Measurements from ENCODE around the gene SREBF2. TPM values are rescaled to one million over a fixed set of nuclear protein-coding genes. Genes with fewer than 3 reads are reported as not detected.
A peak's percentile ranks its signal among the peaks of the same experiment; 100 is the strongest.

SREBF2 gene
- total RNA-seq, 1 experiment from 2014 or later: 40.0 TPM

GRCh38 chr22:41913040-41913719 lies 80.3 kb downstream of the SREBF2 start:
- Histone ChIP-seq H3K27ac (ENCODE audit: low read length) (no peak overlapping the region), H3K4me2 (ENCODE audit: low read length) (no peak overlapping the region), H3F3A (ENCODE audit: low read length, unreplicated experiment) (no peaks in the 10 kb centered on the region), H2AFZ (ENCODE audit: low read length) (no peak overlapping the region), H3K4me1 (ENCODE audit: insufficient read depth, low read length) (peaks cover 4% of the 10 kb centered on the region), H3K36me3 (ENCODE audit: low read depth, low read length) (no peaks in the 10 kb centered on the region), H3K9me3 (ENCODE audit: low read length) (no peaks in the 10 kb centered on the region), H3K9ac (ENCODE audit: low read length) (no peak overlapping the region), H3K4me3 (ENCODE audit: low read length) (no peak overlapping the region), H3K79me2 (ENCODE audit: low read length) (no peaks in the 10 kb centered on the region), H4K20me1 (ENCODE audit: low read length) (no peaks in the 10 kb centered on the region), H3K9me2 (replicated peaks; ENCODE audit: low read length) (no peaks in the 10 kb centered on the region), H3K27me3 (ENCODE audit: low read length) (0 out of 2 replicates have a peak, but pooled peaks cover 6% of the 10 kb centered on the region)
- CTCF ChIA-PET: no interaction called here
- intact Hi-C loops (cut with micrococcal nuclease): no loop called here
- DNase-seq (no peak), ATAC-seq (no peak)
- no TSS peak for BruUV-seq (replicated peaks)
- POLR2A ChIA-PET (ENCODE audit: unreplicated experiment): no interaction called here
- no peak for TF ChIP-seq EZH2 (IDR thresholded peaks at IDR 0.05; ENCODE audit: low read length, unreplicated experiment)
- TF ChIP-seq, protein P1, sequence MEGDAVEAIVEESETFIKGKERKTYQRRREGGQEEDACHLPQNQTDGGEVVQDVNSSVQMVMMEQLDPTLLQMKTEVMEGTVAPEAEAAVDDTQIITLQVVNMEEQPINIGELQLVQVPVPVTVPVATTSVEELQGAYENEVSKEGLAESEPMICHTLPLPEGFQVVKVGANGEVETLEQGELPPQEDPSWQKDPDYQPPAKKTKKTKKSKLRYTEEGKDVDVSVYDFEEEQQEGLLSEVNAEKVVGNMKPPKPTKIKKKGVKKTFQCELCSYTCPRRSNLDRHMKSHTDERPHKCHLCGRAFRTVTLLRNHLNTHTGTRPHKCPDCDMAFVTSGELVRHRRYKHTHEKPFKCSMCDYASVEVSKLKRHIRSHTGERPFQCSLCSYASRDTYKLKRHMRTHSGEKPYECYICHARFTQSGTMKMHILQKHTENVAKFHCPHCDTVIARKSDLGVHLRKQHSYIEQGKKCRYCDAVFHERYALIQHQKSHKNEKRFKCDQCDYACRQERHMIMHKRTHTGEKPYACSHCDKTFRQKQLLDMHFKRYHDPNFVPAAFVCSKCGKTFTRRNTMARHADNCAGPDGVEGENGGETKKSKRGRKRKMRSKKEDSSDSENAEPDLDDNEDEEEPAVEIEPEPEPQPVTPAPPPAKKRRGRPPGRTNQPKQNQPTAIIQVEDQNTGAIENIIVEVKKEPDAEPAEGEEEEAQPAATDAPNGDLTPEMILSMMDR (conservative IDR thresholded peaks at IDR 0.05; ENCODE audit: low read depth, low read length): no peak
- no peak for TF ChIP-seq EZH2phosphoT487 (IDR thresholded peaks at IDR 0.05; ENCODE audit: borderline replicate concordance, low read length)

DNA sequence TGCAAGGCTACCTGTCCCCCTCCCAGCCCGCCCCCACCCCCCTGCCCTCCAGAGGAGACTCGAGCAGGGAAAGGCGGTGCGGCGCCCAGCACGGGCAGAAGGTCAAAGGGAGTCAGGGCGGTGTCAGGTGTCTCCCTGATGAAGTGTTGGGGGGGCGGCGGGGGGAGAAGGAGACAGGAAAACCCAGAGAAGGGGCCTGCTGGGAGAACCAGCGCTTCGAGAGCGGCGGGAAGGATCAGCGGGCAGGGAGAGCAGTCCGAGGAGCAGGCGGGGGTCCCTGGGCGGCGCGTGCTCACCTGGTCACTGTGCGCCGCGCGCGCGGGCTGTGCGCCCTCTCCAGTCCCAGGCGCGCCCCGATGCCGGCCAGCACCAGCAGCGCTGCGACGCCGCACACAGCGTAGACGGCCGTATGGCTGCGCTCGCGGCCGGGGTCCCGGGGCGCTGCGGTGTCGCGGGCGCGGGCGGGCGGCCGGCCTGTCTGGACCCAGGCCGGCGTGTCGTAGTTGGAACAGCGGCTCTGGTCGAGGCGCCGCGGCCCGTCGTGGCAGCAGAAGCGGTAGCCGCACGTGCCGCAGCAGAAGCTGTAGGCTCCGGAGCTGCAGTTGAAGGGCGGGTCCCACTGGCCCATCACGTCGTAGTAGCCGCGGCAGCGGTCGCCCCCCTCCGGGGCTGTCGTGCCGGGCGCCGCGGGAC lies 81.1 kb downstream of the SREBF2 start:
- H3K27me3 ChIP-seq (ENCODE audit: low read length): 0 out of 2 replicates have a peak, but pooled peaks cover 6% of the 10 kb centered on the region
- DNase-seq: no peak
- H3K9me3 ChIP-seq (ENCODE audit: low read length): no peaks in the 10 kb centered on the region
- no peak for ATAC-seq
- BruUV-seq (replicated peaks): no TSS peak
- H3K4me2 ChIP-seq (ENCODE audit: low read length): no peak overlapping the region
- no peak overlapping the region for H3K27ac ChIP-seq (ENCODE audit: low read length)
- H3K79me2 ChIP-seq (ENCODE audit: low read length): no peaks in the 10 kb centered on the region
- H2AFZ ChIP-seq (ENCODE audit: low read length): no peak overlapping the region
- no peaks in the 10 kb centered on the region for H4K20me1 ChIP-seq (ENCODE audit: low read length)
- TF ChIP-seq EZH2 (IDR thresholded peaks at IDR 0.05; ENCODE audit: low read length, unreplicated experiment) (no peak), EZH2phosphoT487 (IDR thresholded peaks at IDR 0.05; ENCODE audit: borderline replicate concordance, low read length) (no peak)
- TF ChIP-seq, protein P1 (conservative IDR thresholded peaks at IDR 0.05; ENCODE audit: low read depth, low read length): no peak
- no peak overlapping the region for H3K9ac ChIP-seq (ENCODE audit: low read length)
- H3F3A ChIP-seq (ENCODE audit: low read length, unreplicated experiment): no peaks in the 10 kb centered on the region
- CTCF ChIA-PET: no interaction called here
- no peak overlapping the region for H3K4me3 ChIP-seq (ENCODE audit: low read length)
- peaks cover 6% of the 10 kb centered on the region for H3K4me1 ChIP-seq (ENCODE audit: insufficient read depth, low read length)
- POLR2A ChIA-PET (ENCODE audit: unreplicated experiment): no interaction called here
- no peaks in the 10 kb centered on the region for H3K36me3 ChIP-seq (ENCODE audit: low read depth, low read length)
- no peaks in the 10 kb centered on the region for H3K9me2 ChIP-seq (replicated peaks; ENCODE audit: low read length)
- intact Hi-C loops (cut with micrococcal nuclease): no loop called here

- no peak overlapping the region for H2AFZ ChIP-seq (ENCODE audit: low read length)
- H3K4me1 ChIP-seq (ENCODE audit: insufficient read depth, low read length): peaks cover 6% of the 10 kb centered on the region
- POLR2A ChIA-PET (ENCODE audit: unreplicated experiment): no interaction called here
- no peaks in the 10 kb centered on the region for H3K36me3 ChIP-seq (ENCODE audit: low read depth, low read length)
- H3K9me3 ChIP-seq (ENCODE audit: low read length): no peaks in the 10 kb centered on the region
- H3K27ac ChIP-seq (ENCODE audit: low read length): no peak overlapping the region
- TF ChIP-seq EZH2phosphoT487 (IDR thresholded peaks at IDR 0.05; ENCODE audit: borderline replicate concordance, low read length) (no peak), EZH2 (IDR thresholded peaks at IDR 0.05; ENCODE audit: low read length, unreplicated experiment) (no peak)
- TF ChIP-seq, protein P1 (conservative IDR thresholded peaks at IDR 0.05; ENCODE audit: low read depth, low read length): no peak
- H3K9me2 ChIP-seq (replicated peaks; ENCODE audit: low read length): no peaks in the 10 kb centered on the region
- no peaks in the 10 kb centered on the region for H4K20me1 ChIP-seq (ENCODE audit: low read length)
- ATAC-seq (no peak), DNase-seq (no peak)
- no TSS peak for BruUV-seq (replicated peaks)
- CTCF ChIA-PET: no interaction called here
- 0 out of 2 replicates have a peak, but pooled peaks cover 6% of the 10 kb centered on the region for H3K27me3 ChIP-seq (ENCODE audit: low read length)
- no peak overlapping the region for H3K9ac ChIP-seq (ENCODE audit: low read length)
- intact Hi-C loops (cut with micrococcal nuclease): no loop called here
- H3K4me2 ChIP-seq (ENCODE audit: low read length): peak overlapping the region; percentile 71
- H3F3A ChIP-seq (ENCODE audit: low read length, unreplicated experiment): no peaks in the 10 kb centered on the region
- peak overlapping the region; percentile 60 for H3K4me3 ChIP-seq (ENCODE audit: low read length)
- no peaks in the 10 kb centered on the region for H3K79me2 ChIP-seq (ENCODE audit: low read length)
Measured at GRCh38 chr22:41914611-41915034, 81.7 kb downstream of the SREBF2 start.

Data from PC-3 (cell line).